ENCODE measurements around the gene MAML2. TPM values are rescaled to one million over a fixed set of nuclear protein-coding genes. Genes with fewer than 3 reads are reported as not detected.

MAML2 gene
- total RNA-seq, 4 donors from 2014 or later: 17.6 to 31.6 (median 25.8) TPM

GRCh38 chr11:96267001-96267495, 75.9 kb downstream of the MAML2 start:
- intact Hi-C loops (cut with DNase I; ENCODE audit: low total_unique reads): no loop called here
- WGBS, 2 donors: 19 to 32% methylated on average over 1 of the region's 1 CpG
- TF ChIP-seq CTCF (IDR thresholded peaks at IDR 0.05) (no peak), POLR2A (IDR thresholded peaks at IDR 0.05) (no peak)
- DNase-seq (ENCODE audit: low spot score in 2 of 2): no peak
- H3K4me3 ChIP-seq (ENCODE audit: low read depth, poor library complexity, severe bottlenecking): no peak overlapping the region

GRCh38 chr11:96265972-96266371, 77.0 kb downstream of the MAML2 start:
- no peak for DNase-seq (ENCODE audit: low spot score in 2 of 2)
- WGBS, 2 donors: 90 to 97% methylated on average over 9 of the region's 9 CpGs

GRCh38 chr11:96265220-96265737, 77.7 kb downstream of the MAML2 start:
- TF ChIP-seq POLR2A (IDR thresholded peaks at IDR 0.05) (no peak), CTCF (IDR thresholded peaks at IDR 0.05) (no peak)
- no peak overlapping the region for H3K4me3 ChIP-seq (ENCODE audit: low read depth, poor library complexity, severe bottlenecking)
- DNase-seq (ENCODE audit: low spot score in 2 of 2): no peak
- 80 to 85% methylated on average over 8 of the region's 8 CpGs for WGBS, 2 donors
- intact Hi-C loops (cut with DNase I; ENCODE audit: low total_unique reads): no loop called here

More at GRCh38 chr11:96265972-96266371, 77.0 kb downstream of the MAML2 start:
- TF ChIP-seq CTCF (IDR thresholded peaks at IDR 0.05) (no peak), POLR2A (IDR thresholded peaks at IDR 0.05) (no peak)
- no peak overlapping the region for H3K4me3 ChIP-seq (ENCODE audit: low read depth, poor library complexity, severe bottlenecking)
- intact Hi-C loops (cut with DNase I; ENCODE audit: low total_unique reads): no loop called here

- H3K4me3 ChIP-seq (ENCODE audit: low read depth, poor library complexity, severe bottlenecking): no peak overlapping the region
- intact Hi-C loops (cut with DNase I; ENCODE audit: low total_unique reads): no loop called here
- TF ChIP-seq POLR2A (IDR thresholded peaks at IDR 0.05) (no peak), CTCF (IDR thresholded peaks at IDR 0.05) (no peak)
- no peak for DNase-seq (ENCODE audit: low spot score in 2 of 2)
- 71 to 86% methylated on average over 4 of the region's 4 CpGs for WGBS, 2 donors
Observed at GRCh38 chr11:96264364-96264763, 78.6 kb downstream of the MAML2 start.

- no peak for TF ChIP-seq CTCF (IDR thresholded peaks at IDR 0.05)
- no peak for TF ChIP-seq POLR2A (IDR thresholded peaks at IDR 0.05)
- no peak overlapping the region for H3K4me3 ChIP-seq (ENCODE audit: low read depth, poor library complexity, severe bottlenecking)
- DNase-seq (ENCODE audit: low spot score in 2 of 2): no peak
- intact Hi-C loops (cut with DNase I; ENCODE audit: low total_unique reads): no loop called here
Observed at GRCh38 chr11:96263238-96263763, 79.7 kb downstream of the MAML2 start.

GRCh38 chr11:96260532-96260931, 82.5 kb downstream of the MAML2 start:
- DNase-seq (ENCODE audit: low spot score in 2 of 2): no peak
- 92 to 94% methylated on average over 2 of the region's 2 CpGs for whole genome bisulfite sequencing, 2 donors
- intact Hi-C loops (cut with DNase I; ENCODE audit: low total_unique reads): no loop called here
- no peak overlapping the region for H3K4me3 ChIP-seq (ENCODE audit: low read depth, poor library complexity, severe bottlenecking)
- TF ChIP-seq CTCF (IDR thresholded peaks at IDR 0.05): no peak
- TF ChIP-seq POLR2A (IDR thresholded peaks at IDR 0.05): no peak
